Endothelial cell of umbilical vein (primary cell): ENCODE results near the gene SEMA3G.

Source experiments
- EZH2 ChIP-seq: IDR thresholded peaks from 2 replicates; pipeline ENCODE4 v1.6.1; 2012; ENCODE audit warnings: borderline replicate concordance, low read depth, mild to moderate bottlenecking, moderate library complexity, low read length, inconsistent platforms; ENCODE audit not compliant: severe bottlenecking
- POLR2A ChIP-seq: IDR thresholded peaks from 2 replicates; pipeline ENCODE4 v1.6.1; 2012; ENCODE audit warnings: low read depth, mild to moderate bottlenecking, control low read depth, low read length
- POLR2AphosphoS5 ChIP-seq: IDR thresholded peaks from 2 replicates; pipeline ENCODE4 v1.6.1; 2012; ENCODE audit warnings: low read depth, mild to moderate bottlenecking, control low read depth, low read length, moderate library complexity; ENCODE audit not compliant: insufficient read depth
- TF ChIP-seq, protein P1 (sequence below), 2 donors: IDR thresholded peaks; 1 replicate in 1 of 2; 2 replicates in 1 of 2; pipeline ENCODE4 v1.5.1; 2011; ENCODE audit warnings: low read length in 2 of 2, mild to moderate bottlenecking in 2 of 2, moderate library complexity in 2 of 2, control low read depth in 1 of 2, inconsistent platforms in 1 of 2, low read depth in 1 of 2; ENCODE audit not compliant: insufficient read depth in 1 of 2; ENCODE audit errors: extremely low read depth in 1 of 2
- TF ChIP-seq, protein P2 (sequence below): IDR thresholded peaks from 2 replicates; pipeline ENCODE4 v1.6.1; 2011; ENCODE audit not compliant: insufficient read depth, insufficient read length

GRCh38 chr3:52422669-52423068 is 22.2 kb downstream of the SEMA3G start:
- TF ChIP-seq, protein P1, sequence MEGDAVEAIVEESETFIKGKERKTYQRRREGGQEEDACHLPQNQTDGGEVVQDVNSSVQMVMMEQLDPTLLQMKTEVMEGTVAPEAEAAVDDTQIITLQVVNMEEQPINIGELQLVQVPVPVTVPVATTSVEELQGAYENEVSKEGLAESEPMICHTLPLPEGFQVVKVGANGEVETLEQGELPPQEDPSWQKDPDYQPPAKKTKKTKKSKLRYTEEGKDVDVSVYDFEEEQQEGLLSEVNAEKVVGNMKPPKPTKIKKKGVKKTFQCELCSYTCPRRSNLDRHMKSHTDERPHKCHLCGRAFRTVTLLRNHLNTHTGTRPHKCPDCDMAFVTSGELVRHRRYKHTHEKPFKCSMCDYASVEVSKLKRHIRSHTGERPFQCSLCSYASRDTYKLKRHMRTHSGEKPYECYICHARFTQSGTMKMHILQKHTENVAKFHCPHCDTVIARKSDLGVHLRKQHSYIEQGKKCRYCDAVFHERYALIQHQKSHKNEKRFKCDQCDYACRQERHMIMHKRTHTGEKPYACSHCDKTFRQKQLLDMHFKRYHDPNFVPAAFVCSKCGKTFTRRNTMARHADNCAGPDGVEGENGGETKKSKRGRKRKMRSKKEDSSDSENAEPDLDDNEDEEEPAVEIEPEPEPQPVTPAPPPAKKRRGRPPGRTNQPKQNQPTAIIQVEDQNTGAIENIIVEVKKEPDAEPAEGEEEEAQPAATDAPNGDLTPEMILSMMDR (IDR thresholded peaks at IDR 0.05; ENCODE audit: extremely low read depth in 1 of 2, insufficient read depth in 1 of 2, low read depth in 1 of 2, low read length in 2 of 2), result no peak
- TF ChIP-seq, protein P2, sequence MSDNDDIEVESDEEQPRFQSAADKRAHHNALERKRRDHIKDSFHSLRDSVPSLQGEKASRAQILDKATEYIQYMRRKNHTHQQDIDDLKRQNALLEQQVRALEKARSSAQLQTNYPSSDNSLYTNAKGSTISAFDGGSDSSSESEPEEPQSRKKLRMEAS, result no peak
- TF ChIP-seq POLR2A, result no peak
- TF ChIP-seq POLR2AphosphoS5, result no peak
- no peak for TF ChIP-seq EZH2
